HepG2 (cell line): ENCODE results near the gene LDB2. TPM values are rescaled to one million over a fixed set of nuclear protein-coding genes. Genes with fewer than 3 reads are reported as not detected.

ENCODE experiments used
- ATAC-seq: fragments of 200-7000 bp; cut with Tn5 transposase; 3 replicates; pipeline ENCODE4 v1.9.1; 2020; ENCODE audit warnings: mild to moderate bottlenecking, moderate library complexity
- BruUV-seq: library from RNA; stranded (reverse); fragments of 400-500 nt; replicated peaks from 2 replicates; lab custom pipeline; 2021; lab: Mats Ljungman, UMichigan
- CTCF ChIA-PET: fragments of 300-600 bp; formaldehyde crosslinking; extraction: SDS; loops from one replicate; lab custom pipeline; 2021; ENCODE audit warnings: low total read pairs, inconsistent platforms, low intra/inter-chr PET ratio; lab: Yijun Ruan, JAX
- POLR2A ChIA-PET: fragments of 350-600 bp; sonication (Branson Sonifier 250); formaldehyde crosslinking; loops from one replicate; lab custom pipeline; 2020; ENCODE audit warnings: antibody characterized with exemption, inconsistent platforms; lab: Yijun Ruan, JAX
- DNase-seq: peaks from one replicate; pipeline ENCODE4 v3.0.0-alpha.2; 2015; ENCODE audit warnings: low spot score
- FAIRE-seq: peaks from 3 replicates; lab custom pipeline; 2011; peaks lifted over from hg19 to GRCh38; lab: Jason Lieb, UNC
- H2AFZ ChIP-seq: one replicate; pipeline ENCODE4 v1.6.1; 2011; ENCODE audit warnings: low read length, inconsistent platforms
- H3K27ac ChIP-seq: fragments of 300-600 bp; 3 replicates; pipeline ENCODE4 v1.8.0; 2011; ENCODE audit warnings: mixed run types, mild to moderate bottlenecking, mixed read lengths, low read length, inconsistent platforms; ENCODE audit not compliant: insufficient read depth; ENCODE audit errors: extremely low read length
- H3K27me3 ChIP-seq, 2 experiments: fragments of 200-600 bp in 1 of 2; 2 replicates in 1 of 2; 3 replicates in 1 of 2; pipeline versions ENCODE4 v1.6.0 to v1.8.0; 2011; ENCODE audit warnings: low read length in 2 of 2, mild to moderate bottlenecking in 2 of 2, moderate library complexity in 2 of 2, inconsistent platforms in 1 of 2; ENCODE audit not compliant: insufficient read depth in 2 of 2, control insufficient read depth in 1 of 2
- H3K36me3 ChIP-seq, 2 experiments: fragments of 200-600 bp in 1 of 2; replicated peaks in 1 of 2; 2 replicates in 1 of 2; 3 replicates in 1 of 2; pipeline versions ENCODE4 v1.5.1 to v1.8.0; 2011; ENCODE audit warnings: low read length in 2 of 2, inconsistent platforms in 1 of 2; ENCODE audit not compliant: insufficient read depth in 2 of 2, control insufficient read depth in 1 of 2
- H3K4me1 ChIP-seq: 2 replicates; pipeline ENCODE4 v1.5.1; 2012; ENCODE audit warnings: low read length, inconsistent platforms; ENCODE audit not compliant: insufficient read depth
- H3K4me2 ChIP-seq: 2 replicates; pipeline ENCODE4 v1.6.0; 2011; ENCODE audit warnings: low read depth, low read length, inconsistent platforms
- H3K4me3 ChIP-seq, 3 experiments: fragments of 200-600 bp in 1 of 3; sonication (generic), shearing (Covaris generic) in 1 of 3; replicated peaks in 1 of 3; 2 replicates each; pipeline ENCODE4 v1.5.1; 2011 to 2016; ENCODE audit warnings: low read length in 3 of 3, inconsistent platforms in 2 of 3, low read depth in 2 of 3, mild to moderate bottlenecking in 2 of 3, control low read depth in 1 of 3, mixed read lengths in 1 of 3; ENCODE audit not compliant: insufficient read depth in 1 of 3
- H3K79me2 ChIP-seq: one replicate; pipeline ENCODE4 v1.6.1; 2011; ENCODE audit warnings: low read length, inconsistent platforms; ENCODE audit not compliant: insufficient read depth
- H3K9ac ChIP-seq: 2 replicates; pipeline ENCODE4 v1.6.0; 2011; ENCODE audit warnings: mild to moderate bottlenecking, low read depth, low read length, inconsistent platforms; ENCODE audit not compliant: insufficient read depth
- H3K9me3 ChIP-seq: 2 replicates; pipeline ENCODE4 v1.5.1; 2012; ENCODE audit warnings: mild to moderate bottlenecking, low read length
- H4K20me1 ChIP-seq: 2 replicates; pipeline ENCODE4 v1.6.0; 2011; ENCODE audit warnings: inconsistent platforms, mild to moderate bottlenecking, low read length, moderate library complexity; ENCODE audit not compliant: insufficient read depth
- BCL3 ChIP-seq: sonication (generic); formaldehyde crosslinking; IDR thresholded peaks from 2 replicates; pipeline ENCODE4 v1.5.1; 2020; ENCODE audit warnings: mild to moderate bottlenecking, missing genetic modification reagents, moderate library complexity
- ELF3 ChIP-seq: IDR thresholded peaks from 2 replicates; pipeline ENCODE4 v1.6.1; 2016; ENCODE audit warnings: missing genetic modification reagents, missing compliant biosample characterization
- GZF1 ChIP-seq: sonication (generic); formaldehyde crosslinking; IDR thresholded peaks from 2 replicates; pipeline ENCODE4 v1.5.1; 2020; ENCODE audit warnings: mild to moderate bottlenecking, missing genetic modification reagents
- MATR3 ChIP-seq: sonication (generic); formaldehyde crosslinking; IDR thresholded peaks from 2 replicates; pipeline ENCODE4 v1.4.0; 2020; ENCODE audit warnings: missing genetic modification reagents
- MIXL1 ChIP-seq: IDR thresholded peaks from 2 replicates; pipeline ENCODE4 v1.6.1; 2016
- NCOA5 ChIP-seq: sonication (generic); formaldehyde crosslinking; IDR thresholded peaks from 2 replicates; pipeline ENCODE4 v1.4.0; 2020; ENCODE audit warnings: missing genetic modification reagents
- RBM39 ChIP-seq: fragments of 200-400 bp; formaldehyde crosslinking; IDR thresholded peaks from one replicate; pipeline ENCODE4 v1.6.1; 2018; ENCODE audit warnings: antibody characterized with exemption, mild to moderate bottlenecking, low read depth, low read length; ENCODE audit not compliant: poor library complexity, severe bottlenecking
- RELA ChIP-seq: sonication (generic); formaldehyde crosslinking; IDR thresholded peaks from 2 replicates; pipeline ENCODE4 v1.4.0; 2020; ENCODE audit warnings: missing genetic modification reagents
- SETDB1 ChIP-seq: sonication (generic); formaldehyde crosslinking; IDR thresholded peaks from 2 replicates; pipeline ENCODE4 v1.5.1; 2020; ENCODE audit warnings: missing genetic modification reagents, mild to moderate bottlenecking, borderline replicate concordance
- ZFP82 ChIP-seq: sonication (generic); formaldehyde crosslinking; IDR thresholded peaks from 2 replicates; pipeline ENCODE4 v1.5.1; 2020; ENCODE audit warnings: mild to moderate bottlenecking, missing genetic modification reagents, borderline replicate concordance
- ZNF160 ChIP-seq: sonication (generic); formaldehyde crosslinking; IDR thresholded peaks from 2 replicates; pipeline ENCODE4 v1.8.0; 2022; ENCODE audit warnings: mild to moderate bottlenecking, inconsistent platforms, missing genetic modification reagents
- ZNF24 ChIP-seq: fragments of 450-650 bp; IDR thresholded peaks from 2 replicates; pipeline ENCODE4 v1.6.1; 2017; ENCODE audit warnings: antibody characterized with exemption, mild to moderate bottlenecking
- WGBS: methylation state at CpG from one replicate; pipeline ENCODE4 v1.1.6; 2017; ENCODE audit warnings: low lambda C conversion rate; 5-methylcytosine and 5-hydroxymethylcytosine counted together
- in situ Hi-C: cut with HindIII; loops from 2 replicates; pipeline ENCODE4 v1.10.0; 2017; ENCODE audit warnings: low pct_unique_long_range_greater_than_20kb; ENCODE audit not compliant: extremely low pct_ligation_motif_present
- intact Hi-C: fragments of 100-400 bp; cut with micrococcal nuclease; formaldehyde crosslinking; loops from one replicate; pipeline ENCODE4 v1.10.0; 2022; ENCODE audit not compliant: unreplicated experiment
- polyA plus RNA-seq, 8 experiments: library from polyadenylated mRNA; depleted of rRNA in 3 of 8; stranded (reverse) in 7 of 8; unstranded in 1 of 8; fragments of >200 nt; fragmentation: Illumina TruSeq in 4 of 8; extraction: Trizol in 4 of 8; gene quantifications; 2 replicates each; pipeline versions ENCODE4 v1.2.1 to v1.2.3, GENCODE V29; 2011 to 2016; ENCODE audit warnings: low read depth in 4 of 8, missing spikeins in 1 of 8, mixed read lengths in 1 of 8; ENCODE audit not compliant: insufficient read depth in 1 of 8
- total RNA-seq, 5 experiments: library from RNA; depleted of rRNA; stranded (reverse); fragments of >200 nt; fragmentation: Illumina TruSeq; extraction: Trizol; gene quantifications; 2 replicates each; pipeline ENCODE4 v1.2.3, GENCODE V29; 2016; ENCODE audit warnings: low read depth in 1 of 5
- TF ChIP-seq, protein P1 (sequence below), 2 experiments: fragments of 450-650 bp in 1 of 2; sonication (generic) in 1 of 2; formaldehyde crosslinking; IDR thresholded peaks; 2 replicates each; pipeline versions ENCODE4 v1.5.0 to v1.8.0; 2020 to 2022; ENCODE audit warnings: mild to moderate bottlenecking in 1 of 2, missing genetic modification reagents in 1 of 2
- TF ChIP-seq, protein P2 (sequence below): sonication (generic); formaldehyde crosslinking; IDR thresholded peaks from 2 replicates; pipeline ENCODE4 v1.8.1; 2023; ENCODE audit warnings: missing genetic modification reagents, inconsistent platforms, borderline replicate concordance

LDB2 gene
- total and polyA plus RNA-seq, 2 of the 13 experiments (the other 11 are each of a cell fraction or from before 2014, with no cell fraction given) = not detected

DNA sequence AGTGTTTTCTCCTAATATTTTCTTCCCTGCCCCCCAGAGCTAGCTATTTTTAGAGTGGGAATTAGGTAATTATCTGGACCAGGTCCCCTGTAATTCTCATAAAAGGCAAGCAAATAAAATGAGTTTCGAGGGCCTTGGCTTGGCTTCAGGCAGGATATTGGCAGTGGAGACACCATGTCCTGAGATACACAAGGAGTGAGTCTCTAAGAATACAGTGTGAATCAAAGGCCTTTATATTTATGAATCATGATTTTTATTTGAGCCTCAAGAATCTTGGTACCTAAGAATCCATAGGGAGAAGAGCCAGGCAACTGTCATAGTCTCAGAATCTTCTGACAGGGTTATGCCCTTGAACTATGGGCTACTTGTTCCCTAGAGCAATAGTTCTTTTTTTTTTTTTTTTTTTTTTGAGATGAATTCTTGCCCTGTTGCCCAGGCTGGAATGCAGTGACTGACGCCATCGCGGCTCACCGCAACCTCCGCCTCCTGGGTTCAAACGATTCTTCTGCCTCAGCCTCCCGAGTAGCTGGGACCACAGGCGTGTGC is 205.4 kb downstream of the LDB2 start:
- no peak for TF ChIP-seq ELF3 (CRISPR knock-in tag)
- TF ChIP-seq, protein P1, sequence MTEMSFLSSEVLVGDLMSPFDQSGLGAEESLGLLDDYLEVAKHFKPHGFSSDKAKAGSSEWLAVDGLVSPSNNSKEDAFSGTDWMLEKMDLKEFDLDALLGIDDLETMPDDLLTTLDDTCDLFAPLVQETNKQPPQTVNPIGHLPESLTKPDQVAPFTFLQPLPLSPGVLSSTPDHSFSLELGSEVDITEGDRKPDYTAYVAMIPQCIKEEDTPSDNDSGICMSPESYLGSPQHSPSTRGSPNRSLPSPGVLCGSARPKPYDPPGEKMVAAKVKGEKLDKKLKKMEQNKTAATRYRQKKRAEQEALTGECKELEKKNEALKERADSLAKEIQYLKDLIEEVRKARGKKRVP (CRISPR knock-in tag; IDR thresholded peaks at IDR 0.05) = no peak
- TF ChIP-seq, all 625 proteins: peak for 0
- intact Hi-C loops (no loop called here), in situ Hi-C loops (no loop called here)
- CTCF ChIA-PET = no interaction called here
- Histone ChIP-seq H3K4me2 (no peak overlapping the region), H3K27ac (no peak overlapping the region), H3K27me3 (no peaks in the 10 kb centered on the region), H3K79me2 (no peaks in the 10 kb centered on the region), H3K9me3 (no peaks in the 10 kb centered on the region), H3K9ac (no peak overlapping the region), H3K4me3 (no peak overlapping the region), H3K4me1 (no peaks in the 10 kb centered on the region), H2AFZ (no peak overlapping the region), H4K20me1 (no peaks in the 10 kb centered on the region), H3K36me3 (no peaks in the 10 kb centered on the region)
- BruUV-seq = no TSS peak
- FAIRE-seq = no peak
- no peak for DNase-seq
- ATAC-seq = no peak
- 37% methylated on average over 9 of the region's 9 CpGs for WGBS
- POLR2A ChIA-PET = no interaction called here

DNA sequence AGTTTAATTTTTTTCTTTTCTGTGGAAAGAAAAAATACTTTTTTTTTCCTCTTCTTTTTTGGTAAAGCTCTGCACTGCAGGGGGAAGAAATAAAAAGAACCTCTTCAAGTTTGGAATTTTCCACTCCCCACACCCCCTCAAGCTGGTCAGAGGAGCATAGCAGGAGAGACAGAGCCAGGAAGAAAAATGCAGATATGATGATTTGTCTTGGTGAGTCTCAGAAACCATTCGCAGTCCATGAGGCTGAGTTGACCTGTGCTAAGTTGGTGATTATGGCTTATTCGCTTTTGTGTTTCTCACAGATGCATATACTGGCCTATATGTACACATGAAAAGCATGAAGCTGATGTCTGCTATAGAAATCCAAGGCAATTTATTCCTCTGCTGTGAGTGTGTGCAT is 205.9 kb downstream of the LDB2 start:
- FAIRE-seq (no peak), DNase-seq (no peak), ATAC-seq (no peak)
- in situ Hi-C loops (no loop called here), intact Hi-C loops (no loop called here)
- Histone ChIP-seq H3K36me3 (no peaks in the 10 kb centered on the region), H3K9me3 (no peaks in the 10 kb centered on the region), H3K4me3 (no peak overlapping the region), H3K4me2 (no peak overlapping the region), H4K20me1 (no peaks in the 10 kb centered on the region), H3K9ac (no peak overlapping the region), H2AFZ (no peak overlapping the region), H3K4me1 (no peaks in the 10 kb centered on the region), H3K27me3 (no peaks in the 10 kb centered on the region), H3K79me2 (no peaks in the 10 kb centered on the region), H3K27ac (no peak overlapping the region)
- WGBS = 17% methylated on average over 2 of the region's 2 CpGs
- CTCF ChIA-PET = no interaction called here
- no TSS peak for BruUV-seq
- no peak for TF ChIP-seq MATR3 (CRISPR knock-in tag)
- no peak for TF ChIP-seq RBM39
- no peak for TF ChIP-seq ZNF24
- TF ChIP-seq ZNF160 (CRISPR knock-in tag) = no peak
- TF ChIP-seq BCL3 (CRISPR knock-in tag) = no peak
- no peak for TF ChIP-seq GZF1 (CRISPR knock-in tag)
- TF ChIP-seq MIXL1 (CRISPR knock-in tag) = no peak
- no peak for TF ChIP-seq ZFP82
- TF ChIP-seq, protein P2, sequence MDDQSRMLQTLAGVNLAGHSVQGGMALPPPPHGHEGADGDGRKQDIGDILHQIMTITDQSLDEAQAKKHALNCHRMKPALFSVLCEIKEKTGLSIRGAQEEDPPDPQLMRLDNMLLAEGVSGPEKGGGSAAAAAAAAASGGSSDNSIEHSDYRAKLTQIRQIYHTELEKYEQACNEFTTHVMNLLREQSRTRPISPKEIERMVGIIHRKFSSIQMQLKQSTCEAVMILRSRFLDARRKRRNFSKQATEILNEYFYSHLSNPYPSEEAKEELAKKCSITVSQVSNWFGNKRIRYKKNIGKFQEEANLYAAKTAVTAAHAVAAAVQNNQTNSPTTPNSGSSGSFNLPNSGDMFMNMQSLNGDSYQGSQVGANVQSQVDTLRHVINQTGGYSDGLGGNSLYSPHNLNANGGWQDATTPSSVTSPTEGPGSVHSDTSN = no peak
- TF ChIP-seq NCOA5 (CRISPR knock-in tag) = no peak
- TF ChIP-seq SETDB1 (CRISPR knock-in tag) = no peak
- no peak for TF ChIP-seq RELA
- POLR2A ChIA-PET = no interaction called here
